BLaER1 (cell line): ENCODE results near the gene B3GALT6.
A peak's percentile ranks its signal among the peaks of the same experiment; 100 is the strongest.

Source experiments
- H3K27ac ChIP-seq: shearing (Covaris generic); formaldehyde crosslinking; 2 replicates; pipeline ENCODE4 v1.8.1; 2022
- H3K27me3 ChIP-seq: shearing (Covaris generic); formaldehyde crosslinking; 2 replicates; pipeline ENCODE4 v1.8.1; 2022
- H3K36me3 ChIP-seq: shearing (Covaris generic); formaldehyde crosslinking; 2 replicates; pipeline ENCODE4 v1.8.1; 2022
- H3K4me1 ChIP-seq: shearing (Covaris generic); formaldehyde crosslinking; 2 replicates; pipeline ENCODE4 v1.8.1; 2022
- H3K4me2 ChIP-seq: shearing (Covaris generic); formaldehyde crosslinking; 2 replicates; pipeline ENCODE4 v1.8.1; 2022
- H3K4me3 ChIP-seq: shearing (Covaris generic); formaldehyde crosslinking; 2 replicates; pipeline ENCODE4 v1.8.1; 2022
- H3K9ac ChIP-seq: shearing (Covaris generic); formaldehyde crosslinking; 2 replicates; pipeline ENCODE4 v1.8.1; 2022
- H3K9me3 ChIP-seq: shearing (Covaris generic); formaldehyde crosslinking; 2 replicates; pipeline ENCODE4 v1.8.1; 2022
- H4K20me1 ChIP-seq: shearing (Covaris generic); formaldehyde crosslinking; 2 replicates; pipeline ENCODE4 v1.8.1; 2022
- Cebpa-rat ChIP-seq: shearing (Covaris generic); IDR thresholded peaks from 2 replicates; pipeline ENCODE4 v1.8.1; 2022

Gene B3GALT6

DNA sequence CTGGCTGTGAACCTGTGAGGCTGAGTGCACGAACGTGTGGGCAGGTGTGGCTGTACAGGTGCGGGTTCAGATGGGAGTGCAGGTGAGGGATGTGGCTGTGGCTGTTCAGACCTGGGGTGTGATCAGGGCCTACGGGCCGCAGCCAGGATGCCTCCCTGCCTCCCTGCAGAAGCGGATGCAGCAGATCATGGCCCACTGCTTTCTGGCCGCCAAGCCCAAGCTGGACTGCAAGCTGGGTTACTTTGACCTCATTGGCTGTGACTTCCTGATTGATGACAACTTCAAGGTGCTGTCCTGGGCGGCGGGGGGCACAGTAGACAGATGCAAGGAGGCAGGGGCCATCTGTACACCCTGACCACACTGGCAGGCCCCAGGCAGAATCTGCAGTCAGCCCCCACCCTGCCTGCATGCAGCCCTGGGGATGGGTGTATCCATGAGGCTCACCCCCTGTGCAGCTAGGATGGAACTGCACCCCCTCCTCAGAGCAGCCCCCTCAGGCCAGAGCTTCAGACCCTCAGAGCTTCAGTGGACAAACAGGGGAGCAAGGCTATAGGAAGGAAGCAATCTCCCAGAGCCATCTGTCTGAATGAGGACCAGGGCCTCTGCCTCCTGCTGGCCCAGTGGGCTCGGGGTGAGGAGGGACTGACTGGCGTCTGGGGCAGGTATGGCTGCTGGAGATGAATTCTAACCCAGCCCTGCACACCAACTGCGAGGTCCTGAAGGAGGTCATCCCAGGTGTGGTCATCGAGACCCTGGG is 35.4 kb upstream of the B3GALT6 start:
- H3K27me3 ChIP-seq = peaks cover 13% of the 10 kb centered on the region; the same call in 1 of the 2 replicates
- no peak overlapping the region for H3K9ac ChIP-seq
- H3K4me2 ChIP-seq = no peak overlapping the region
- H3K36me3 ChIP-seq = no peaks in the 10 kb centered on the region
- H3K4me3 ChIP-seq = no peak overlapping the region
- no peaks in the 10 kb centered on the region for H4K20me1 ChIP-seq
- H3K9me3 ChIP-seq = peaks cover 37% of the 10 kb centered on the region
- no peak for TF ChIP-seq Cebpa-rat
- no peak overlapping the region for H3K27ac ChIP-seq
- peaks cover 26% of the 10 kb centered on the region for H3K4me1 ChIP-seq

- H3K27me3 ChIP-seq = peaks cover 13% of the 10 kb centered on the region; the same call in 1 of the 2 replicates
- H3K4me3 ChIP-seq = no peak overlapping the region
- H3K4me1 ChIP-seq = peaks cover 26% of the 10 kb centered on the region
- peaks cover 32% of the 10 kb centered on the region for H3K9me3 ChIP-seq
- H4K20me1 ChIP-seq = no peaks in the 10 kb centered on the region
- no peak for TF ChIP-seq Cebpa-rat
- no peak overlapping the region for H3K9ac ChIP-seq
- H3K4me2 ChIP-seq = no peak overlapping the region
- no peak overlapping the region for H3K27ac ChIP-seq
- H3K36me3 ChIP-seq = no peaks in the 10 kb centered on the region
Measured at GRCh38 chr1:1197188-1197500, 34.9 kb upstream of the B3GALT6 start.

- Histone ChIP-seq H3K9ac (no peak overlapping the region), H3K4me3 (no peak overlapping the region), H3K27ac (no peak overlapping the region), H3K36me3 (no peaks in the 10 kb centered on the region), H3K4me1 (peaks cover 26% of the 10 kb centered on the region), H4K20me1 (no peaks in the 10 kb centered on the region), H3K9me3 (peaks cover 26% of the 10 kb centered on the region), H3K27me3 (peaks cover 13% of the 10 kb centered on the region; the same call in 1 of the 2 replicates), H3K4me2 (peak overlapping the region; percentile 14; the same call in 1 of the 2 replicates)
- no peak for TF ChIP-seq Cebpa-rat
Measured at GRCh38 chr1:1197551-1198422, 34.2 kb upstream of the B3GALT6 start.

DNA sequence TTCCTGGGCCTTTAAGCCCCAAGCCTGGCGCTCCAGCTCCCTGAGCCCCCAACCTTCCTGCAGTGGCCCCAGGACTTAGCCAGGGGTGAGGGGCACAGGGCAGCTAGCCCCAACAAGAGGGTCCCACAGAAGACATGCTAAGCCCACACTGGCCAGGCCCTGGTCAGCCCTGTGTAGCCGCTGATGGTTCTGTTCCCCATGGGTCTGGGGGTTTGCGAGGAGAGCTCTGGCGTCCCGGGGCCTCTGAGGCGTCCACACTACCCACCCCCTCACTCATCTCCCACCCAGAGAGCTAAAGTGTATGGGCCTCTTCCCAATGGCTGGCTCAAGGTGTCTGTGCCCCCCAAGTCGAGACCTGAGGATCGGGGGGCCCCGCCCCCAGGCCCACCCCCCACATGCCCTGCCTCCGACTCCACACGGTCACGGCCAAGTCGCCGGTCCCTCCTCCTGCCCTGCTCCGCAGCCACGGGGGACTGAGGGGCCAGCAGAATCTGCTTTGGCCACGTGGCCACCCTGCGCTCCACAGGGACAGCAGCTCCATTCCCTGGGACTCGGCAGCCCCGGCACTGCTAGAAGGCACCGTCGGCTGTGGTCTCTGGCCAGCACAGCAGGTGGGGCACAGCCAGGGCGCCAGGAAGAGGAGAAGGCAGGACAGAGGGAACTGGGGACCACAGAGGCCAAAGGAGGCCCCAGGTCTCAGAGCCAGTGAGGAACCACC is 33.5 kb upstream of the B3GALT6 start:
- TF ChIP-seq Cebpa-rat = no peak
- Histone ChIP-seq H3K4me1 (peaks cover 26% of the 10 kb centered on the region), H3K9me3 (peaks cover 20% of the 10 kb centered on the region), H3K4me3 (no peak overlapping the region), H3K9ac (no peak overlapping the region), H3K27ac (no peak overlapping the region), H3K36me3 (no peaks in the 10 kb centered on the region), H3K4me2 (peak overlapping the region; percentile 14; the same call in 1 of the 2 replicates), H3K27me3 (peaks cover 13% of the 10 kb centered on the region; the same call in 1 of the 2 replicates), H4K20me1 (no peaks in the 10 kb centered on the region)

GRCh38 chr1:1199141-1199960 is 32.7 kb upstream of the B3GALT6 start:
- Histone ChIP-seq H3K9ac (no peak overlapping the region), H3K27ac (no peak overlapping the region), H3K36me3 (no peaks in the 10 kb centered on the region), H3K27me3 (peaks cover 13% of the 10 kb centered on the region; the same call in 1 of the 2 replicates), H3K9me3 (peaks cover 13% of the 10 kb centered on the region), H4K20me1 (no peaks in the 10 kb centered on the region), H3K4me3 (no peak overlapping the region), H3K4me2 (peak overlapping the region; percentile 95; the same call in 1 of the 2 replicates), H3K4me1 (peaks cover 26% of the 10 kb centered on the region)
- TF ChIP-seq Cebpa-rat = no peak

GRCh38 chr1:1199961-1200875 is 31.8 kb upstream of the B3GALT6 start:
- H3K4me1 ChIP-seq = peaks cover 33% of the 10 kb centered on the region
- no peak for TF ChIP-seq Cebpa-rat
- peaks cover 5% of the 10 kb centered on the region; the same call in 1 of the 2 replicates for H3K9me3 ChIP-seq
- H3K27ac ChIP-seq = no peak overlapping the region
- peaks cover 5% of the 10 kb centered on the region; the same call in 1 of the 2 replicates for H4K20me1 ChIP-seq
- peak overlapping the region; percentile 64 for H3K4me3 ChIP-seq
- peaks cover 16% of the 10 kb centered on the region; the same call in 1 of the 2 replicates for H3K27me3 ChIP-seq
- peak overlapping the region; percentile 95 for H3K4me2 ChIP-seq
- no peak overlapping the region for H3K9ac ChIP-seq
- H3K36me3 ChIP-seq = no peaks in the 10 kb centered on the region

- Histone ChIP-seq H3K36me3 (no peaks in the 10 kb centered on the region), H3K4me3 (peak overlapping the region; percentile 64), H3K9me3 (no peaks in the 10 kb centered on the region), H3K27me3 (peaks cover 25% of the 10 kb centered on the region; the same call in 1 of the 2 replicates), H3K4me2 (peak overlapping the region; percentile 95), H3K4me1 (peaks cover 42% of the 10 kb centered on the region), H3K27ac (no peak overlapping the region), H4K20me1 (peaks cover 14% of the 10 kb centered on the region), H3K9ac (peak overlapping the region; percentile 57; the same call in 1 of the 2 replicates)
- no peak for TF ChIP-seq Cebpa-rat
Measured at GRCh38 chr1:1200876-1201810, 30.9 kb upstream of the B3GALT6 start.
